Breast epithelium (tissue), 3 donors: Measurements from ENCODE around the gene H6PD.

ENCODE experiments used
- POLR2A ChIP-seq: fragments of 450-650 bp; IDR thresholded peaks from one replicate; pipeline ENCODE4 v1.6.1; 2016; ENCODE audit warnings: antibody characterized with exemption, mild to moderate bottlenecking, moderate library complexity
- POLR2AphosphoS5 ChIP-seq, 3 donors: sonication (generic); formaldehyde crosslinking; IDR thresholded peaks; one replicate each; pipeline ENCODE4 v1.6.1; 2017; ENCODE audit warnings: antibody characterized with exemption in 3 of 3
- TF ChIP-seq, protein P1 (sequence below), 3 donors: fragments of 450-650 bp; IDR thresholded peaks; one replicate each; pipeline ENCODE4 v1.5.1; 2016 to 2017; ENCODE audit warnings: antibody characterized with exemption in 3 of 3, mild to moderate bottlenecking in 3 of 3, moderate library complexity in 3 of 3

DNA sequence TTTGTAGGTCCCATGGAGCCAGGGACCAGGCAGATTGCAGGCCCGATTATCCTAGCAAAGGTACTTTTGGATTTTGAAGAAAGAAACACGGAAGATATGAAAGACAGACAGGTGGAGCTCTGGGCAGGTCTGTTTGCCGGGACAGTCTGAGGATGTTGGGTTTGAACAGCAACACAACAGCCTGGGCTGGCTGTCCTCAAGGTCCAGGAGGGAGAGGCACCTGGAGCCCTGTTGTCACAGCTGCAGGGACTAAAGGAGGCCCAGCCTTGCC lies 14.6 kb downstream of the H6PD start:
- TF ChIP-seq POLR2A (no peak), POLR2AphosphoS5 (IDR thresholded peaks at IDR 0.05) (no peak)
- TF ChIP-seq, protein P1, sequence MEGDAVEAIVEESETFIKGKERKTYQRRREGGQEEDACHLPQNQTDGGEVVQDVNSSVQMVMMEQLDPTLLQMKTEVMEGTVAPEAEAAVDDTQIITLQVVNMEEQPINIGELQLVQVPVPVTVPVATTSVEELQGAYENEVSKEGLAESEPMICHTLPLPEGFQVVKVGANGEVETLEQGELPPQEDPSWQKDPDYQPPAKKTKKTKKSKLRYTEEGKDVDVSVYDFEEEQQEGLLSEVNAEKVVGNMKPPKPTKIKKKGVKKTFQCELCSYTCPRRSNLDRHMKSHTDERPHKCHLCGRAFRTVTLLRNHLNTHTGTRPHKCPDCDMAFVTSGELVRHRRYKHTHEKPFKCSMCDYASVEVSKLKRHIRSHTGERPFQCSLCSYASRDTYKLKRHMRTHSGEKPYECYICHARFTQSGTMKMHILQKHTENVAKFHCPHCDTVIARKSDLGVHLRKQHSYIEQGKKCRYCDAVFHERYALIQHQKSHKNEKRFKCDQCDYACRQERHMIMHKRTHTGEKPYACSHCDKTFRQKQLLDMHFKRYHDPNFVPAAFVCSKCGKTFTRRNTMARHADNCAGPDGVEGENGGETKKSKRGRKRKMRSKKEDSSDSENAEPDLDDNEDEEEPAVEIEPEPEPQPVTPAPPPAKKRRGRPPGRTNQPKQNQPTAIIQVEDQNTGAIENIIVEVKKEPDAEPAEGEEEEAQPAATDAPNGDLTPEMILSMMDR (IDR thresholded peaks at IDR 0.05), result no peak
